ENCODE measurements around the gene CSRNP3.

CSRNP3 gene

DNA sequence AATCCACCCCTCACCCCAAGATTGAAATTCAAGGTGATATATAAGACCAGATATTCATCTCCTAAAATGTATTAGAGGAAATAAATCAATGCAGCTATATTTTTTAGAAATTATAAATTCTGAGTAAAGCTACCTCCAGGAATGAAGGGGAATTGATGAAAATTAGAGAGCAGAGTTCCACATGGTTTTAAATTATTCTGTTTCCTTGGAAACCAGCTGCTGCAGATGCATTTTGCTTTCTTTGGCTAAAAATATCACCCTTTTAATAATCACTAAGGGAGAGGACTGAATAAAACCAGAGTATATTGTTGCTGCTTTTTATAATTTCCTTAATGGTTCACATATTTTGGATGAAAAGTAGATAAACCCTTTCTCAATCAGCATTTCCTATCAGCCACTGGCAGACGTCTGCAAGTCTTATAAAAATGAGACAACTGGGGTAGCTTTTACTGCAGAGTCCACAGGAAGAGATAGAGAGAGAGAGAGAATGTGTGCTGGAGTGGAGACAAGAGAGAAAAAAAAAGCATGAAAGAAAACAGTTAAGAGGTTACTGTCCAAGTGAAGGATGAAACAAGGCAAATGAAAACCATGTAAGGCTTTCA lies 2.0 kb downstream of the CSRNP3 start:
- DNase-seq (ENCODE audit: low read depth, low spot score): no peak

- DNase-seq (ENCODE audit: low read depth, low spot score): no peak
These were observed 3.4 kb downstream of the CSRNP3 start for GRCh38 chr2:165472922-165473321.

DNA sequence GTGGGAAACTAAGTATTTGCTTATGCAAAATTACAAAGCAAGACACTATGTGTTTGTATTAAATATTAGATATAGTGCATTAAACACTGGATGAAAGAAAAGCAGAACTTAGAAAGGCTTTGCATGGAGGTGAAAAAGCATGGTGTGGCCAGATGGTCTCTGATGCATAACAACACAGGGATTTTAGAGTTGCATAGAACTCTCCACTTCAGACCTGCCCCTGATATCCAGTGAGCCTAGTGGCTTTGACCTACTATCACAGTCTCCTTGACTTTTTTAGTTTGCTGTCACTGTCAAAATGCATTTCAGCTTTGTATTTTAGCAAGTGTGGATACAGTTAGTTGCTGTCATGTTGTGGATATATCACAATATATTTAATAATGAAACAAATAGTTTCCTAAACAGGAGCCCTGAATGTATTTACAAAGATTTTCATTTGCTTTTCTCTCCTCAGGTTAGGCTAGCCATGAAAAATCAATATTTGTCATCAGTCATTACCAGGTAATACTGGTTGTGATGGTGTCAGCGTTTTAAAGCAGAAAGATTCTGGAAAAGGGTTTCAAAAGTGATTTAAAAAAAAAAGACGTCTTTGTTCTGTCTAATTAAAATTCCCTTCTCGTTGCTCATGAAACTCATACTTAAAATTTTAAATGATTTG lies 5.2 kb downstream of the CSRNP3 start:
- DNase-seq (ENCODE audit: low read depth, low spot score): no peak

DNA sequence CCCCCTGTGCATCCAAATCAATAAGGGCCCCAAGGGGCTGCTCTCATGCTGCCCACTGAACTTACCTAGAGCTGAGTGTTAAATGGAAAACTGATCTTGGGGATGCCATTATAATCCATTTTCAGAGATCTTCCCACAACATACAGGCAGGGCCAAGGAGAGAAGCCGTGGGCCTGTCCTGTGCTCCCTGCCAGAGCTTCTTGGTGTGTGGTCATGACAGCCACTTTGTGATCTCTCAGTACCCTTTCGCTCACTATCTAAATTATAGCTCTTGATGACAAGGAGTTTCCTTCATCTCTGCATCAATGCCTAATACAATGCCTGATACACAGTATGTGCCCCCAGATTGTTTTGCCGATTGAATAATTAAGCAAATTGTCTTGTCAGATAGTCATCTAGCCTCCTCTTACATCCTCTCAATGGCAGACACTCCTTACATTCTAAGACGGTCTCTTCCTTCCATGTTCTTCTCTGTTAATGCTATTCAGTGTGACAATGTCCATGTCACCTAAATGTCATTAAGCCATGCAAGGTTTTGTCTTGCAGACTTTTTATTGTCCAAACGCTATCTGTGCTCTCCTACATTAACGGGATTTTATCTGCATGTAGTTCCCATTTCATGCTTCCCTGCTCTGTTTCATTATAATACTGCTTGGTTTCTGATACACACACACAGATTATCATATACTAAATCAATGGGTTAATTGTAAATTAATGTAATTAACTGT lies 5.9 kb downstream of the CSRNP3 start:
- DNase-seq (ENCODE audit: low read depth, low spot score): no peak

DNA sequence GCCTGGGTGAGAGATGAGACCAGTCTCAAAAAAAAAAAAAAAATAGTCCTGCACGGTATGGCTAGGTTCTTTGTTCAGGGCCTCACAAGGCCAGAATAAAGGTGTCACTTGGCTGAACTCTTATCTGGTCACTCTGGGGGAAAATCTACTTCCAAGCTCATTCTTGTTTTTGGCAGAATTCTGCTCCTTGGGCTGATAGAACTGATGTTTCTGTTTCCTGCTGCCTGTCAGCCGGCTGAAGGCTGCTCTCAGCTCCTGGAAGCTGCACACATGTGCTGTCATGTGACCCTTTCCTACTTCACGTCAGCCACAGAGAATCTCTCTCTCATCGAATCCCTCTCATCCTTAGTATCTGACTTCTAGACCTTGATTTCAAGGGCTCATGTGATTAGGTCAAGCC lies 10.4 kb downstream of the CSRNP3 start:
- DNase-seq (ENCODE audit: low read depth, low spot score): no peak

- no peak for DNase-seq (ENCODE audit: low read depth, low spot score)
These were observed 25.1 kb downstream of the CSRNP3 start for GRCh38 chr2:165494573-165494972.

- no peak for DNase-seq (ENCODE audit: low read depth, low spot score)
These were observed 28.3 kb downstream of the CSRNP3 start for GRCh38 chr2:165497659-165498317.

DNA sequence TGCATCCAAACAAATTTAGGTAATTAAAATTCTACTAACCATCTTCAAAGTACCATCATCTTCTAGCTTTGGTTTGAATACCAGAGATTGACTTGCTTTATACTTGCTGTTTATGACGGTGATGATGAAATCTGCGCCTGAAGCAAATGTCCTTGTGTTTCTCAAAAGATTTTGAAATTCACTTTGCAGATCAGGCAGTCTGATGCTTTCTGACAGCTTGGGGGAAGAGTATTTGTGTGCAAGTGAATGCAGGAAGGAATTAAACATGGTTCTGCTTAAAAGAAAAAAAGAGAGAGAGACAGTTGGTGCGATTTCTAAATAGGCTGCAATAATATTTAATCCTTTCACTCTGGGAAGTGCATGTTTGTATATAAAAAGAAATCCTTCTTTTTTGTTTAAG lies 29.6 kb downstream of the CSRNP3 start:
- DNase-seq (ENCODE audit: low read depth, low spot score): no peak

DNA sequence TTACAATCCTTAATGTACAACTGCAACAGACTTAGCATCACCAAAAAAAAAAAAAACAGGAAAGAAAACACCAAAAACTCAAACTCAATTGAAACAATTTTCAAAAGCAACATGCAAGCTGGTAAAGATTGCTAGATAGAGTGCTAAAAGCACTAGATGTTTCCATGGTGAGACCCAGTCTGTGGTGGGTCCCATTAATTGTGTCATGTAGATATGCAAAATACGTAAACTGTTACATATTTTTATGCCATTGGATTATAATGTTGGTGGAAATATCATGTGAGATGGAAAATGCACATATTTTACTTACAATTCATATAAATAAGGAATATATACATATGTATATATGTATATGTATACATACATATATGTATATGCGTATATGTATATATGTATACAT lies 30.5 kb downstream of the CSRNP3 start:
- no peak for DNase-seq (ENCODE audit: low read depth, low spot score)

- DNase-seq (ENCODE audit: low read depth, low spot score): no peak
These were observed 31.3 kb downstream of the CSRNP3 start for GRCh38 chr2:165500816-165501215.

DNA sequence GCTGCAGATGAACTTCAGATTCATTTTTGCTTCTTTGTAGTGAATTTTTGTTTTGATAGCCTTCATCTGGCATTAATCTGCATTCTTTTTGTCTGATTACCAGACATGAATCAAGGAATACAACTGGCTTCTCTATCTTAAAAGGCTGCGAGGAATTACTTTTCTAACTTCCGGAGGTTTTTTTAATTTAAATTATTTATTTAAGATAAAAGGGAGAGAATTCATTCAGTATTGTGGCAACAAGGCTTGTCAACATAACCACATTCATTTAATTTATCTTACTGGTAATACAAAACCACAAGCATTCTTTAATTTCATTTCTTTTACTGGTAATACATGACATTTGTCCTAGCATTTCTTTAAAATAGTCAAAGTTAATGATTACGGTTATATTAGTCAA lies 36.0 kb downstream of the CSRNP3 start:
- DNase-seq (ENCODE audit: low read depth, low spot score): no peak

DNA sequence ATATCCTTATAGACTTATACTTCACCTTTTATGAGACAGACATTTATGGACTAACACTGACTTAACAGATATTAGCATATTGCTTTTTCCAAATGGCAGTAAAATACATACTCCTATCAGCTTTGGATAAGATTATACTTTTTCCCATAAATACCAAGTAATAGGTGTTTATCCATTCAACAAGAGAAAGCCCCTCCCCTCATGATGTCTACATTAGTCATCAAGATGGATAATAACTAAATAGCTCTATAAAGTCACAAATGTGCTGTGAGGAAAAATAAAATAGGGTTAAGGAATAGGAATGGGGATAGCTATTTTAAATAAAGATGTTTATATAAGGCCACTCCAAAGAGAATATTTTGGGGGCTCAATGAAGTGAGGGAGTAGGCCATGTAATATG lies 39.4 kb downstream of the CSRNP3 start:
- DNase-seq (ENCODE audit: low read depth, low spot score): no peak

- DNase-seq (ENCODE audit: low read depth, low spot score): no peak
These were observed 44.0 kb downstream of the CSRNP3 start for GRCh38 chr2:165513479-165513878.

- no peak for DNase-seq (ENCODE audit: low read depth, low spot score)
These were observed 49.1 kb downstream of the CSRNP3 start for GRCh38 chr2:165518611-165519010.

DNA sequence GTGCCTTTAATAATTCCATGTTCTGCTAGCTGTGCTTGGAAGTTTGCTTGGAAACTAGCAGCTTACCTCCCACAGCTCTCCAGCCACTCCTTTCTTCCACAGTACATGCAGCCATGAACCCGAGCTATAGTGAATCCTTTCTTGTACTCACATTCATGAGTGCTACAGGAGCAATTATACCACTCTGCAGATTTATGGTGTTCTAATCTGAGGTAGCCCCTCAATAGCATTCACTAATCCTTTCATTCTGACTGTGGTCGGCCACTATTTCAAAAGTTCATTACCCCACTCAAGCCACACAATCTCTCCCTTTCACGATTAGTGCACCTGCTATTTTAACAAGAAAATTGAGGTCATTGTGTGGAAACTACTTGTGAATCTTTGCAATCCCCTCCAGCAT lies 53.2 kb downstream of the CSRNP3 start:
- no peak for DNase-seq (ENCODE audit: low read depth, low spot score)

DNA sequence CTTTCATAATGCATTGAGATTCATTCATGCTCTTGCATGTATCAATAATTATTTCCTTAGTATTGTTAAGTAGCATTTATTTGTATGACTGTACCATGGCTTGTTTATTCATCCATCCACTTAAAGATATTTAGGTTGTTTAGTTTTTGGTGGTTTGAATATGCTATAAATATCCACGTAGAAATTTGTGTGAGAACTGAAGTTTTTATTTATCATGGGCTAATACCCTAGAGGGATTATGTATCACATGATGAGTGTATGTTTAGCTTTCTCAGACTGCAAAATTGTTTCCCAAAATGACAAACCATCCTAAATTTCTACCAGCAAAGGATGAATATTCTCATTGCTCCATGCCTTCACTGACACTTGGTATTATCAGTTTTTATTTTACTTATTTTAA lies 55.2 kb downstream of the CSRNP3 start:
- no peak for DNase-seq (ENCODE audit: low read depth, low spot score)

DNA sequence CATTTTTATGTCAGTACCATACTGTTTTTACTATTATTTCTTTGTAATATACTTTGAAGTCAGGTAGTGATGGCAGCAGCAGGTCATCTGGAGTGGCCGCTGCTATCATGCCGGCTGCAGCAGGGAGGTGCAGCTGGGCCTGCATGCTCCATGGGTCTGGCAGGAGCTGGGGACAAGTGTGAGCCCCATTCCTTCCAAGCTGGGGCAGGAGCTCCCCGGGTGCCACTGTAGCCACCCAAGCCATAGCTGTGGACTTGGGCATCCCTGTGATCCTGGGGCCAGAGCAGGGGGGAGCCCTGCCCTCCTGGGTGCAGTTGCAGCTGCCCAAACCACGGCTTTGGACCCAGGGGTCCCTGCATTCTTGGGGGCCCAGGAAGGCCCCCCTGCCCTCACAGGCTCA lies 59.2 kb downstream of the CSRNP3 start:
- no peak for DNase-seq (ENCODE audit: low read depth, low spot score)

DNA sequence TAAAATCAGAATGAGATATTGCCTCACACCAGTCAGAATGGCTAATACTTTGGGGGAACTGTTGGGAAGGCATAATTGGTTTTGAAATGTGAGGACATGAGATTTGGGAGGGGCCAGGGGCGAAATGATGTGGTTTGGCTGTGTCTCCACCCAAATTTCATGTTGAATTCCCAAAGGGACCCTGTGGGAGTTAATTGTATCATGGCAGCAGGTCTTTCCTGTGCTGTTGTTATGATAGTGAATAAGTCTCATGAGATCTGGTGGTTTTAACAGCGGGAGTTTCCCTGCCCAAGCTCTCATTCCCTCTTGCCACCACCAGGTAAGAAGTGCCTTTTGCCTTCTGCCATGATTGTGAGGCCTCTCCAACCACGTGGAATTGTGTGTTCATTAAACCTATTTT lies 59.6 kb downstream of the CSRNP3 start:
- DNase-seq (ENCODE audit: low read depth, low spot score): no peak

DNA sequence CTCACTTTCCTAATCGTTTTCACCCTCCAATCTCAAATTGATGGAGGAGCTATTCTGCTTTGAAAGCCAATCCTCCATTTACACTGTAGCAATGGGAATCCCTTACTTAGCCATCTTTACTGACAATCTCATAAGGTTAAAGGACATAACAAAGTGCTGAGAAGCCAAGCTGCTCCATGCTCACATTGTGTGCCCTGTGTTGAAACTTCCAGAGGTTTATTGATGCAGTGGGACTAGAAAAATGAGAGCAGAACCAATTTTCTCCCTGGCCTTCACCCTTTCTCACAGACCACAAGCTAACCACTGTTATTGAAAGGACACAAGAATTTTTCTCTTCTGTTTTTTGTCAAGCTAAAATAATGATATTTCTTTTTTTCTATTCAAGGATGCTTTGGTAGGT lies 63.8 kb downstream of the CSRNP3 start:
- DNase-seq (ENCODE audit: low read depth, low spot score): no peak

DNA sequence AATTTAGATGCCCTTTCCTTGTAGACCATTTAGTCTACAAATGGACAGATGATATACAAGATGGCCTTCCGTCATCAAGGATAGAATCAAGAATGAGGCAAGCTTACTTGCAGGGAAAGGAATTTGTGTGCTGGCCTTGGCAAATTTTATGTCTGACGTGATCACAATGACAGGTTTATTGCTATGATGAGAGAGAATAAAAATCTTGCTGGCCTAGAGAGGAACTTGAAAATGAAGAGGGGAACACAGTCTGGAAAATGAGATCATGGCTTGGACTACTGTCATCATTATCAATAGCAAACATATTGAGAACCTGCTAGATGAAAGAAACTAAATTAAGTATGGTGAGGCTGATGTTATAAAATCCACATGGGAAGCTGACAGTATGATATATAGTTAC lies 66.0 kb downstream of the CSRNP3 start:
- no peak for DNase-seq (ENCODE audit: low read depth, low spot score)

GRCh38 chr2:165536851-165537499 lies 67.5 kb downstream of the CSRNP3 start:
- no peak for DNase-seq (ENCODE audit: low read depth, low spot score)

GRCh38 chr2:165539985-165540384 lies 70.5 kb downstream of the CSRNP3 start:
- DNase-seq (ENCODE audit: low read depth, low spot score): no peak

All from smooth muscle cell of the brain vasculature (primary cell).